HG03378 (cell line): Measurements from ENCODE around the gene ACTL8.

Experiments
- ATAC-seq: cut with Tn5 transposase; IDR thresholded peaks from one replicate; pipeline ENCODE4 v1.9.1; 2021; ENCODE audit warnings: mild to moderate bottlenecking, moderate library complexity; ENCODE audit not compliant: unreplicated experiment

ACTL8 gene

DNA sequence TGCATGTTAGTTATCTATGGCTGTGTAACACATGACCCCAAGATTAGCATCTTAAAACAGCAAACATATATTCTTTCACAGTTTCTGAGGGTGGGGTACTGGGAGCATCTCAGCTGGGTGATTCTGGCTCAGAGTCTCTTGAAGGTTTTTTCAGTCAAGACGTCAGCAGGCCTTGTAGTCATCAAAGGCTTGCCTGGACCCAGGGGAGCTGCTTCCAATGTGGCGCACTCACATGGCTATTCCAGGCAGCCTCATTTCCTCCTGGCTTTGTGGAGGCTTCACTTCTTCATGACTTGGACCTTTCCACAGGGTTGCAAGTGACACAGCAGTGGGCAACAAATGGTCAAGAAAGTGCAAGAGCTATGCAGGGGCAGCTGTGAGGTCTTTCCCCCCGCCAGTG lies 114.7 kb downstream of the ACTL8 start:
- ATAC-seq = no peak

DNA sequence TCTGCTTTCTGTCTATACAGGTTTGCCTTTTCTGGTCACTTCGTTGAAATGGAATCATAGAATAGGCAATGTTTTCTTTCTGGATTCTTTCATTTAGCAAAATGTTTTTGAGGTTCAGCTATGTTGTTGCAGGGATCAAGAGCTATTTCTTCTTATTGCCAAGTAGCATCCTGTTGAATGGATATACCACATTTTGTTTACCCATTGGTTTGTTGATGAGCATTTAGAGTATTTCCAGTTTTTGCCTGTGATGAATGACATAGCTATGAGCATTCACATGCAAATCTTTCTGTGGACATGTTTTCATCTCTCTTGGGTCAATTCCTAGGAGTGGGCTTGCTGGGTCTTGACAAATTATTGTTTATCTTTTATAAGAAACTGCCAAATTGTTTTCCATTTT lies 115.5 kb downstream of the ACTL8 start:
- ATAC-seq = no peak

DNA sequence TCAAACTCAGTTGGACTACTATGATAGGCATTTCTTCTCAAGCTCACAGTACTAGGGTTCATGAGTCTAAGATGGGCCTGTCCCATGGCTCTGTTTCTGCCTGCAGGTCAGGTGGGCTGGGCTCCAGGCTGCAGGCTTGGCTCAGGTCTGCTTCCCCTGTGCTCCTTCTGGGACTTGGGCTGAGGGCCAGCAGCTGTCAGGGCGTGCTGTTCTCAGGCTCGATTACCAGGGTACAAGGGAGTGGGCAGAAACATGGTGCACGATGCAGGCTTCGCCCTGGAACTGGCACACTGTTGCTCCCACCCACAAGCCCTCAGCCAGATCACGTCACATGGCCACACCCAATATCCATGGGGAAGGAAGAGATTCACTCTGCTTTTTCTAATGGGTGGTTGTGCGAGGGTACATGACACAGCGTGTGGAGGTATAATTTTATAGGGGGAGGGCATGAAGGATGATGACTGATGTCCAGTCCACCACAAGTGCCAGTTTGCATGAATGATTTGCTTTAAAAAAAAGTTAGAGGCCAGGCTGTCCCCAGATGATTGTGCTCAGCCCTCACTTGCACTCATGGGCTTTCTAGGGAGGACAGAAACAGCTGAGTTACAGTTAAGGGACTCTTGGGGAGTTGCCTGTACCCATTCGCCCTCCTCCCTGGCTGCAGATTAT lies 118.0 kb downstream of the ACTL8 start:
- ATAC-seq = no peak

DNA sequence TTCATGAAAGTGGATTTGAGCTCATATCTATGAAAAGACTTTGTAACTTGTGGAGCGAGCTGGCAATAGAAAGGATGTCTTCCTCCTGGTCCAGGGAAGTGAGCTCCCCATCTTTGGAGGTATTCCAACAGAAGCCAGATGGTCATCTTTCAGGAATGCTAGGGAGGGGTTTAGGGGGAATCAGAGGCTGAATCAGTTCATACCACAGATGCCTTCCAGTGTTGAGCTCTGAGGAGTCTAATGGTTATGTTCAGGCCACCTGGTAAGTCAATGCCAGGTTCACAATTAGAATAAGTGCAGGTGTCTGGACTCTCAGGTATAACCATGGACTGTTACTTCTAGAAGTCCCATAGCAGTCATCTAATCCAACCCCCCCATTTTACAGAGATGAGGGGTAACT lies 119.1 kb downstream of the ACTL8 start:
- no peak for ATAC-seq

DNA sequence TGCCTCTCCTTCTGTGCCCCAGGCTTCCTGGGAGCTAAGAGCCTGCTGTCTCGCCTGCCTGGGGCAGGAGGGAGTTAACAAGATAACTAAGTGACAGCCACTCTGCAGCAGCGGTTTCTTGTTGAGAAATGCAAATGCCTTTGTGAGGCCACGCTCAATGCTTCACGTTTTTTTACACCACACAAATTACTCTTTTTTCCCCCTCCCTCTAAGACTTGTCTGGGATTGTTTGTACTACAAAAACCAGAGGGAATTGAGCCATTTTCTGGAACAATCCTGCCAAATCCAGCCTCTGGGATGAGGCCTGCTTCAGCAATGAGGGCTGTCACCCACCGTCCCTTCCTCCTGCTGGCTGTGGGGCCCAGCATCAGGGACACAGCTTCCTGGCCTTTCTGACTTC lies 119.6 kb downstream of the ACTL8 start:
- ATAC-seq = no peak

DNA sequence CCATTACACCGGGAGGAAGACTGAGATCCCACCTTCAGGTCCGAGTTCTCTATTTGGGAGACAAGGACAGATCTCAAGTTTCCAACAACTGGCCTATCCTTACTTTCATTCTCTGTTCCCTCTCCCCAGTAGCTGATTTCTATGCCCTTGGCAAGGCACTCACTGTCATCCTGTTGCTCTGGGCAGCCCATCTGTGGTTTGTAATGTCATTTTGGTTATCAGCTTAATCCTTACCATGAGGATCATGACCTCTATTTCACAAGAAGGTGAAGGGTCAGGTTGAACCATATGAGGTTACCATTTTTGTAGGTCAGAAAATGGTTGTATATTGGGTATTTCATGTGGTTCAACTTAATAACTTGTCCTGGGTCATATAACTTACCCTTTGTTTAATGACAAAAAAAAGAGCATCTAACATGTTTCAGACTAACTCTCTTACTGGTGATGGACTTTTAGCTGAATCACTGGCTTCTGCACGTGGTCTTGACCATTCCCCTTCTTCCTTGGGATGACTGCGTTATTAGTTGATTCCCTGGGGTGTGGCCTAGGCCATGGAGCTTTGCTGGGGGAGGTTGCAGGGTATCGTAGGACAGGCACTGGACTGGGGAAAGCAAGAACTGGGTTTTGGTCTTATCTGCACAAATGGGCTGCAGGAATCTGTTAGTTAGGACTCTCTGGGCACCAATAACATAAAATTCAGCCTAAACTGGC lies 120.2 kb downstream of the ACTL8 start:
- no peak for ATAC-seq

DNA sequence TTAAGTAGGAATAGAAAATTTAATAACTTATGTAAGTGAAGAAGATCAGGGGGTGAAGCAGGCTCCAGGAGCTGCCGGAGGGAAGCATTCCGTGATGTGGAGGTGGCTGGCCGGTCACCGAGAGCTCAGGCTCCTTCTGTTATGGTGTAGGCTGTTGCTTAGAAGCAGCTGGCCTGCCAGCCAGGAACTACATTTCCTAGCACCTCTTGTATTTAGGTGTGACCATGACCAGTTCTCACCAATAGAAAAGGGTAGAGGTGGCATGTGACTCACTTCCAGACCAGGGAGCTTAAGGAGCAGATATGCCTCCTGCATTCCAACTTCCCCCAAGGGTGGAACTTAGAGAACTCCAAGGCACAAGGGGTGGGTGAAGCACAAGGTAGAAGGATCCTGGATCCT lies 120.7 kb downstream of the ACTL8 start:
- no peak for ATAC-seq
